Stimulated activated CD8-positive, alpha-beta memory T cell treated with anti-CD3 and anti-CD28 coated beads, Interleukin-12 subunit alpha, Interleukin-12 subunit beta, amount 100 ng/mL, for 24 hours (primary cell): Measurements from ENCODE around the gene CENPM.
"Not testable (repeated sequence)": the region's sequence is repeated elsewhere in the genome, so short reads cannot be mapped to it uniquely, and the experiment has no call there.

ENCODE experiments used
- DNase-seq: peaks from one replicate; pipeline ENCODE4 v3.0.0-alpha.2; 2020; ENCODE audit errors: extremely low read depth

CENPM gene

DNA sequence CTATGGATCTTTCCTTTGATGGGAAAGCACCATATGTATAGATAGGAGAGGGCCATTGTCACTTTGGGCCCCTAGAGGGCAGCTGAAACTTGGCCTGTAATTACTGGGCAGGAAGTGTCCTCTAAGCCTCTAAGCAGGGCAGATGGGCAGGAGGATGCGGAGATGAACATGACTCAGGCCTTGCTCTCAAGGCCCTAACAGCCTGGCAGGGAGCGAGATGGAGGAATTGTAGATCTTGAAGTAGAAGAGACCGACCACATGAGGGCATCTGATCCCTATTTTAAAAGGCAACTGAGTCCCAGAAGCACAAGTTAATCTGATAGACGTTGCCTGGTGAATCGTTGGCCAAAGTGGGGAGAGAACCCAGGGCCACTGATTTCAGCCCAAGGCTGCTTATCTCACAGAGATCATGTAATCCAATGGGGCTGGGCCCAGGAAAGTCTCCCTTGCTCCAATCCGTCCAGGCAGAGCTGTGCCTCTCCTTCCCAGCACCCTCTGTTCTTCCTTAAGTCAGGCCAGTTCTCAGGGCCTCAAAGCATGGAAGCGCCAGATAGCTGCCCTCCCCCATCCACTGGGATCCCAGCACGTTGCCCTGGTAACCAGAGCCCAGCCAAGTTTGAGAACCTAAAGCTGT is 19.8 kb upstream of the CENPM start:
- DNase-seq, result no peak

DNA sequence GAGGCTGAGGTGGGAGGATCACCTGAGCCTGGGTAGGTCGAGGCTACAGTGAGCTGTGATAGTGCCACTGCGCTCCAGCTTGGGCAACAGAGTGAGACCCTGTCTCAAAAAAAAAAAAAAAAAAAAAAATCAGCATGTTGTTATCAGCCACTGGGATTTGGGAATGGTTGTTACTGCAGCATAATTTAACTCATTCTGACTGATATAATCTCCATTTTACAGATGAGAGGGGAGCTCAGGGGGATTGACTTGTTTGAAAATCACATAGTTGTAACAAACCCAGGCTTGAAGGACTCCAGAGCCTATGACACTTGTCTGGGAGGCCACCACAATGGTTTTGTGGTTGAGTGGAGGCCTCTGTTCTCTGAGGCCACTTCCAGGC is 19.3 kb upstream of the CENPM start:
- DNase-seq, result no peak

DNA sequence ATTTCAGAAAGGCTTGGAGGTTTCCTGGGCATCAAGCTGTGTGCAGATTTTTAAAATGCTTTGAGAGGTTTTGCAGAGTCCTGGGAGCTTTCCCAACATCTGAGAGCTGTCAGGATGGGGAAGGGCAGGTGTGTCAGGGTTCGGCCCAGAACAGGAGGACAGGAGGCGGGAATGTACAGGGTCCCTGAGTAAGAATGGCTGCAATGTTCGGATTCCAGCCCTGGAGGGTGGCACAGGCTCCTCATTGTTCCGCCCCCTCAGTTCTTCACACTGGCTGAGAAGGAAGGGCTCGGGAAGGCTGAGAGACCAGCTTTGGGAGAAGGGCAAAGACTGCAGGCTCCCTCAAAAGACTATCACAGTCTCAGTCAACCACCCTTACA is 17.1 kb upstream of the CENPM start:
- DNase-seq, result no peak

DNA sequence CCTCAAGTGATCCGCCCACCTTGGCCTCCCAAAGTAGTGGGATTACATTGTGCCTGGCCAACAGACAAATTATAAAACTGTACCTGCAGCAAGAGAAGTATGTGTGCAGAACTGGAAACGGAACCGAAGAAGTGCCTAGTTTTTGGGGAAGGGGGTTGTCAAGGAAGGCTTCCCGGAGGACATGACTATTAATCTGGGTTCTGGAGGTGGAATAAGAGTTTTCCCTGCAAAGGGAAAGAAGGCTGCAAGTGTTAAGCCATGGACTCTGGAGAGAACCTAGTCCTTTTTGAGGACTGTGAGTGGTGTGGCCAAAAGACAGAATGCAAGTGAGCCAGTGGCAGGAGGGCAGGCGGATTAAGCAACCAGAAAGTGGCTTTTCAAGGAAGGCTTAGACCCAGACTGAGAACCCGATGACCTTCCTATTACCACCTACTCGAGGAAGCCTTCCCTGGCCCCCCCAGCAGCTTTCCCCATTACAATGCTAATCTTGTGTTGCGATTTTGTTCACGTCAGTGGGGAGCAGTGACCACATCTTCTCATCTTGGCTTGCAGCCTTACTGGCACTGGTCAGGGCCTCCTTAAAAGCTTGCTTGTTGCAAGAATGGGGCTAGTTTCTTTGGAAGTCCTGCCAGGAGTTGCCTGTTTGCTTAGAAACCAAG is 16.6 kb upstream of the CENPM start:
- no peak for DNase-seq

DNA sequence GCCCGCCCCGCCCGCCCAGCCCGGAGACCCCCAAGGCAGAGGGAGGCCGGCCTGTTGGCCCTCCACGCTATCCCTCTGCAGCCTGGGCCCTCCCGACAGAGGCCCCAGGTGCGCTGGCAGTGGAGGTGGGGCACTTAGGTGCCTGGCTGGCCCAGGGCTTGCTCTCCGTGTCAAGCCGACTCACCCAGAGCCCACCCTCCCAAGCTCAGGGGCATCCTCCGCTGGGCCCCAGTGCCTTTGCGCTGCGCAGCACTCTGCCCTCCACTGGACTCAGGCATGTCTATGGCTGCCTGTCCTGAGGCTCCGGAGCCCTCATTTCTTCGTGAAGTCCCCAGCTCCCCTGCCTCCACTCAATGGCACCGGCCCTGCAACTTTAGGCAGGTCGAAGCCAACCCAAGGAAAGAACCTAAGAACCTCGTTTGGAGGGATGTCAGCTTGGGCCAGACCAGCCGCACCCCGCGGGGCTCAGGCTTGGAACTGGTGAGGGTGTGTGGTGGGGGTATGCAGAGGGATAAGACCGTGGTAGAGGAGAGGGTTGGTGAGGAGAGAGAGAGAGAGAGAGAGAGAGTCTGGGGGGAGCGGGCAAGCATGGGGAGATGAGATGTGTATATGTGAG is 11.1 kb upstream of the CENPM start:
- DNase-seq, result no peak

DNA sequence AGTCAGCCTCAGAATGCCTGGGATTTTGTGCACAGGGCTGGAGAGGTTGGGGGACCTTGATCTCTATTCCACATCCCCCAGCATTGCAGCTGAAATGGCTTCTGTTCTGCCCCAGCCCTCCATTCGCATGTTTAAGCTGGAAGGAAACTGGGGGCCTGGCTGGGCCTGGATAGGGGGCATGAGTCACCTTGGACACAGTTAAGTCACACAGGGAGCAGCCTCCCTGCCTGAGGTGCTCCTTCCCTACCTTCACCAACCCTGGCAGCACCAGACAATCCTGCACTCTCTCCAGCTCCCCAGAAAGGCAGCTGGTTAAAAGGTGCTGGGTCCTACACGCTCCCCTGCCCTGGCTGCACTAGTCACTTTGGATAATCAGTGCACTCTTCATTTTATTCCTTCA is 5.8 kb upstream of the CENPM start:
- DNase-seq, result no peak

DNA sequence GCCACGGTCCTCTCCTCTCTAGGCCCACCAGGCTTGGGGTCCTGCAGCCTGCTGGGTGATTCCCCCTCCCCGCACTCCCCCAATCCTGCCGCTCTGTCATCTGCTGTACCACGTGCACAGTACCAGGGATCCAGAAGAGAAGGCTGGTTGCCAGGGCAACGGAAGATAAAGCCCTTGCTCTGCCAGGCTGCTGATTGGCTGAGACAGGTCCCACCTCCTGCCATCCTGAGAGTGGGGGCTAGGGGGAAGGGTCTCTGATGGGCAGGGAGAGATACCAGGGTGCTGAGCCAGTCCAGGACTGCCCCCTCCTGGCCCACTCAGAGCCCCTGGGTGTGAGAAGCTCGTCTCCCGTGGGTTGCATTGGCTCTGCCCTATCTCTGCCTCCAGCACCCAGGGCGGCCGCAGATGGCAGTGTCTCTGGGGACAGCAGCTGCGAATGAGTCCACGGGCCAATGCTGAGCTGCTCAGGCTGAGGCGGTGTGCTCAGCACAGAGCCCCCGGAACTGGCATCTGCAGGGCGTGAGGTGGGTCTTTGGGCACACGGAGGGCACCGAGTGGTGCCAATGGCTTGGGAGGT is 5.0 kb upstream of the CENPM start, which contains the start of gene SMIM45:
SMIM45 (plus strand) TSS at position 253 of the 577 bp plus-strand sequence.
- DNase-seq, result no peak

DNA sequence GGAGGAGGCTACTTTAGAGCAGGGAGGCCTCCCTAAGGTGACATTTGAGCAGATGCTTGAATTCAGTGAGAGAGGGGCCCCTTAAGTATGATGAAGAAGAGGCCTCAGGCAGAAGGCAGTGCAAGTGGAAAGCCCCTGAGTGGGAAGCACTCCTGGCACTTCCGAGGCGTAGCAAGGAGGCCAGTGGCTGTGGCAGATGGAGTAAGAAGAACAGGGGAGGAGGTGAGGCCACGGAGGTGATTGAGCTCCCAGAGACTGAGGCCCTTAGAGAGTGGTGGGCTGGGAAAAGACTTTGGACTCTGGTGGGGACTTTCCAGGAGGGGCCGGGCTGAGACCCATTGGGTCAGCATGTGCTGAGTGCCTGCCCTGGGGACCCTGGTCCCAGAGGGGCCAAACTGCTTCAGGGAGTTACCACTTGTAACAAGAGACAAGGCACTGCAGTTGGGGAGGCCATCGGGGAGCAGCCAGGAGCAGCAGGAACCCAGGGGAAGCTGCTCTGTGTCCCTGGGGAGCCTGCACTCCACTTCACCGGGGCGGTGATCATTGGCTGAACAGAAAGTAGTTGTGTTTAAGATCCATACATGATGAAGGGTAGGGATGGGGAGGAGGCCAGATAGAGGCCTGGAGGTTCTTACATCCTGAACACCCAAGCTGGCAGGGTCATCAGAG is 2.5 kb upstream of the CENPM start:
- DNase-seq, result no peak

DNA sequence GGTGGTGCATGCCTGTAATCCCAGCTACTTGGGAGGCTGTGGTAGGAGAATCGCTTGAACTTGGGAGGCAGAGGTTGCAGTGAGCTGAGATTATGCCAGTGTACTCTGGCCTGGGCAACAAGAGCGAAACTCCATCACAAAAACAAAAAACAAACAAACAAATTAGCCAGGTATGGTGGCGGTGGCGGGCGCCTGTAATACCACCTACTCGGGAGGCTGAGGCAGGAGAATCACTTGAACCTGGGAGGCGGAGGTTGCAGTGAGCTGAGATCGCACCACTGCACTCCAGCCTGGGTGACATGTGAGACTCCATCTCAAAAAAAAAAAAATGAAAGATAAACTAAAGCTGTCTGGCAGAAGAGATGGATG is 2.0 kb upstream of the CENPM start:
- DNase-seq, result not testable (repeated sequence)

DNA sequence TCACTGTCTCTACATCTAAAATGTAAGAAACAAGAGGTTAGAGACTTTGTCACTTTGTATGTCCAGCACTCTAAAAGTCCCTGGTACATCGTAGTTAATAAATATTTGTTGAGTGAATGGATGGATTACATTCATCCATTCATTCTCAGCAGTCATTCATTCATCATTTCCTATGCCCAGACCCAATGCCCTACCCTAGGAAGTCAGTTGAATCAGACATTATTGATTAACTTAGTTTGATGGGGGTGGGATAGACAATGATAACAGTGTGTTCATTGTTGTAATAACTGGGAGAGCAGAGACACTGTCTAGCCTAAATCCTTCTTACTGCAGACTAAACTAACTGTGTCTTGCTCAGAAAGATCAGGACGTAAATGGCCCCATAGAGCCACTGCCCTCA is 1.2 kb upstream of the CENPM start:
- no peak for DNase-seq

DNA sequence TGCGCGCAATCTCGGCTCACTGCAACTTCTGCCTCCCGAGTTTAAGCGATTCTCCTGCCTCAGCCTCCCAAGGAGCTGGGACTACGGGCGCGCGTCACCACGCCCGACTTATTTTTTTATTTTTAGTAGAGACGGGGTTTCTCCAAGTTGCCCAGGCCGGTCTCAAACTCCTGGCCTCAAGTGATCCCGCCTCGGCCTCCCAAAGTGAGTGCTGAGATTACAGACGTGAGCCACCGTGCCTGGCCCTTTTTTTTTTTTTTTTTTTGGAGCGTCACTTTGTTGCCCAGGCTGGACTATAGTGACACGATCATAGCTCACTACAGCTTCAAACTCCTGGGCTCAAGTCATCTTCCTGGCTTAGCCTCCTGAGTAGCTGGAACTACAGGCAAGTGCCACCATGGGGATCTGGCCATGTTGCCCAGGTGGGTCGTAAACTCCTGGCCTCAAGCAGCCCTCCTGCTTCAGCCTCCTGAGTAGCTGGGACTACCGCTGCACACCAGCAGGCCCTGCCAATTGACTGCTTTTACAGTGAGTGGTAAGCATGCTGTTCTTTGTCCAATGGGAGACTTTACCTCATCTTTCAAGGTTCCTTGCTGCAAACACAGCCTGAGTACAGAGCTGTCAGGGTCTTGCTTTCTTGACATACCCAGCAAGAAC is 600 bp upstream of the CENPM start:
- DNase-seq, result no peak

DNA sequence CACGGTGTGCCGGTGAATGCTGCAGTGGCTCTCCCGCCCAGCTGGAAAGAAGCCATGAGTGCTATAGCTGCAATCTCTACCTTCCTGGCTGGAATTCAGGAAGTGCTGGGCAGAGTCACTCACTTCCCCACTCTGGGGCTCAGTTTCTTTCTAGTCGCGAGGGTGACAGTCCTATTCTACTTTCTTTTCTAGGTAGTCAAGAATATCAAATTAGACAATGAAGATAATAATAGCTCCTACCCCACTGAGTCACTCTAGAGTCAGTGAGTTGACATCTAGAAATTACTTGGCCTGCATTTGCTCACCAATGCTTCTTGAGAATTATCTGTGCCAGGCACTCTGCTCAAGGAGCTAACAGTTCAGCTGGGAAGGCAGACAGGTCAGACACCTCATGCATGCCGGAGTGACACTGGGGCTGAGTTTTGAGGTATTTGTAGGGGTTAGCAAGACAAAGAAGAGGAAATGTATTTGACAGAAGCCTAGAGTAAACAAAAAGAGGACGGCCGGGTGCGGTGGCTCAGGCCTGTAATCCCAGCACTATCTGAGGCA is 3.2 kb downstream of the CENPM start:
- DNase-seq, result no peak

DNA sequence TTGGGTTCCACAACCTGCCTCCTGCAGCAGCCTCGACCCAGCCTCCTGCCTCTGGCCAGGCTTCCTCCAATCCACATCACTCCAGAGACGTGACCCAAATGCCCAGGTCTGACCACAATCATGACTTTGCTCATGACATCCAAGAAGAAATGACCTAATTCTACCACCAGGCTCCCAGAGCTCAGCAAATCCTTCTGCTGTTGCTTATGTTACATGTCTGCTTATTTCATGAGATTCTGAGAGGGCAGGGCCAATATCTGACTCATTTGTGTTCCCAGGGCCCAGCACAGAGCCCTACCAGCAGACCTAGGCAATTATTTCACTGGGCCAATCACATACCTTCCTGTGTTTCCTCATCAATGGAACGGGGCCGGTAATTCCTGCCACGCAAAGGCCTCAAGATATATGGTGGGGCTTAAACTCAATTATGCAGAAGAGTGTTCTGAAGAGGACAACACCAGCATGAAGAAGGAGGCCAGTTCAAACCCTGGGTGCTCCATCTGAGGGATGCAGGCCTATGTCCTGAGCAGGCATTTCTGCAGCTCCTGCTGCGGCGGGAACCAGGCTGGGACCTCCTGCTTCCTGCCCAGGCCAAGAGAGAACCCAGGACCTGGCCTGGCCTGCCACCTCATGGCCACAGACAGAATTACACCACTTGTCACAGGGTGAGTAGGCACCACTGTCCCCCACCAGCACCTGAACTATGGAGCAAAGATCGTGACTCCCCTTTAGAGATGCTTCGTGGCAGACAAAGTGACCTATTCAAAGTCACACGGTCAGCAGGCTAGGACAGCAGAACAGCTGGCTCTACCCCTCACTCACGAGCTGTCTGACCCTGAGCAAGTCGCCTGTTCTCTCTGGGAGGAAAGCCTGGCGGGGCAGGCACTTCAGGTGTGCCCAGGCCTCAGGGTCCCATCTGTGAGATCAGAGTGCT is 5.9 kb downstream of the CENPM start:
- peak; percentile 63 for DNase-seq

DNA sequence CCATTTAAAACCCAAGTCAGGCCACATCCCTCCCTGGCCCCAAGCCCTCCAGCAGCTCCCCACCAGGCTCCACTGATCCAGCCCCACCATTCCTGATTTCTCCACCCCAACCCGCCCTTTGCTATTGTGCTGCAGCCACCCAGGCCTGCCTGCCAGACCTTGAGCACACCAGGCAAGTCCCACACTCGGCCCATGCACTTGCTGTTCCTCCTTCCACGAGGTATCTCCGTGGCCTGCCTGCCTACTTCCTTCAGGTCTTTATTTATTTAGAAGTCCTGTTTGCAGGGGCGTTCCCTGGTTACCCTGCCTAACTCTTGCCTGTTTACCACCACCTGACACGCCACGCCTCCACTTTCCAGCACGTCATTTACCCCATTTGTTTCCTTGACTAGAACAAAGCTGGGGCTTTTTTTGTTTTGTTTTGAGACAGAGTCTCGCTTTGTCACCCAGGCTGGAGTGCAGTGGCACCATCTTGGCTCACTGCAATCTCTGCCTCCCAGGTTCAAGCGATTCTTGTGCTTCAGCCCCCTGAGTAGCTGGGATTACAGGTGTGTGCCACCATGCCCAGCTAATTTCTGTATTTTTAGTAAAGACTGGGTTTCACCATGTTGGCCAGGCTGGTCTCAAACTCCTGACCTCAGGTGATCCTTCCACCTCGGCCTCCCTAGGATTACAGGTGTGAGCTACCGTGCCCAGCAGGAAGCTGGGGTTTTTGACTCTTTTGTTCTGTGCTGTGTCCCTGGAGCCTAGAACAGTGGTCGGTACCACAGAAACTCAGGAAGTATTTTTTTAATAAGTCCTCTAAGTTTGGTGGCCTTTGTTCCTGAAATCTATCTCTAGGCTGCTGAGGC is 6.7 kb downstream of the CENPM start:
- peak; percentile 79 for DNase-seq

DNA sequence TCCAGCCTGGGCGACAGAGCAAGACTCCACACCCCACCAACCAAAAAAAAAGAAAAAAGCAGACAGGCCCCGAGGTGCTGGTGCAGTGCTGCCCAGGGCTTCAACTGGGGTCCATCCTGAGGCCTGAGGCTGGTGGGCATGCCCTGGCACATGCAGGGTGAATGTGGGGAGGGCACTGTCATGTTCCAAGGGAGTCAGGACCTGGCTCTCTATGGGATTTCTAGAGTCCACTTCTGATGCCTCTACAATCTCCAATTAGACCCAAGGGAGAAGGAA is 10.1 kb downstream of the CENPM start:
- no peak for DNase-seq

DNA sequence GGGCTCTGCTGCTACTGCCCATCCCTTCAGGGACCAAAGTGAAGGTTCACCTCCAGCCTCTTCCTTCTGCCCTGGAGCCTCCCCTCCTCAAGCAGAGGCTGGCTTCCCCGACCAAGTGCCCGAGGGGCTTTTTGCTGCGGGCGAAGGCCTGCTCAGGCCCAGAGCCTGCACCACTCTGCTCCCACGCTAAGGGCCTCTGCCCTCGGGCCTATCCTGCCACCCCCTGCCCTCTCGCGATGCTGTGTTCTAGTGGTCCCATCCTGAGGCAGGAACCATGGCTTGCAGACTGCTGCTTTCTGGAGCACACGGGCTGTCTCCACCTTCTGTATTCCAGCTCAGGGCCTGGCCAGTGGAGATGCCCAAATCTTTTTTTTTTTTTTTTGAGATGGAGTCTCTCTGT is 11.4 kb downstream of the CENPM start:
- no peak for DNase-seq

DNA sequence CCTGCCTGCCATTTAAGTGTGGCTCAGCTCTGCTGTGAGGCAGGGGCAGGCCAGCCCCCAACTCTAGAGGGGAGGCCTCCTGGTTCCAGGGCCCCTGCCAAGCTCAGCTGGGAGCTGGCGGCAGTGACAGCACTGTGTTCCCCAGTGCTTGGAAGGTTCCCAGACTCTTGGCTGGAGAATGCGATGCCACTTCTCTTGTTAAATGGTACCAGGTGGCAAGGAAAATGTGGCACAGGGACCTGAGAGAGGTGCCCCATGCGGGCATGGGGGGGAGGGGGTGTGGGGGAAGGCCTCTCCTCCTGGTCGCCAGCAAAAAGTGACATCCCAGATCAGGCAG is 12.0 kb downstream of the CENPM start:
- no peak for DNase-seq

DNA sequence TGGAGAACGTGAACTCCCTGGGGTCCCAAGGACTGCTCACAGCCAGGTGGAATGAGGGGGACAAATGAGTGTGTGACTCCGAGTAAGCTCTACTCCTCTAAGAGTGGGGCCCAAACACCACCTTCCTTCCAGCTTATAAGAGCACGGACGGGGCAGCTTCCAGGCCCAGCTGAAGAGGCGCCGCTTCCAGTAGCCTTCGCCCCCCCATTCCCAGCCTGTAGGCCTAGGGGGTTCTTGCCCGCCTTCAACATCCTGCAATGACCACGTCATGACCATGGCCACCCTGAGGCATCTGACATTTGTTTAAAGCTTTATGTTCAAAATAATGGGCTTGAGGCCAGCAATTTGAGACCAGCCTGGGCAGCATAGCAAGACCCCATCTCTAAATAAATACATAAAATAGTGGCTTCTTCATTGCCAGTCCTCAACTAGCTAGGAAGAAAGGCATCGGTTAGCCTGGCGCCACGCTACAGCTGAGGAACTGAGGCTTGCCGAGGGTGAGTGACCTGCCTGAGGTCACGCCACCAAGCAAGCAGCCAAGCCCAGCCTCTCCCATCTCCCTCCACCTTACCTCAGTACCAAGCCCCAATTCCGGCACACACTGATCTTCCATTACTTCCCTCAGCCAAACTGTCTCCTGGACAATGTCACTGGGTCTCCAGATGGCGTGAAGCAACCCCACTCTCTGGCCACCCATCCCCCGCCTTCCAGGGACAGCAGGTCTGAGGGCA is 12.5 kb downstream of the CENPM start:
- no peak for DNase-seq

DNA sequence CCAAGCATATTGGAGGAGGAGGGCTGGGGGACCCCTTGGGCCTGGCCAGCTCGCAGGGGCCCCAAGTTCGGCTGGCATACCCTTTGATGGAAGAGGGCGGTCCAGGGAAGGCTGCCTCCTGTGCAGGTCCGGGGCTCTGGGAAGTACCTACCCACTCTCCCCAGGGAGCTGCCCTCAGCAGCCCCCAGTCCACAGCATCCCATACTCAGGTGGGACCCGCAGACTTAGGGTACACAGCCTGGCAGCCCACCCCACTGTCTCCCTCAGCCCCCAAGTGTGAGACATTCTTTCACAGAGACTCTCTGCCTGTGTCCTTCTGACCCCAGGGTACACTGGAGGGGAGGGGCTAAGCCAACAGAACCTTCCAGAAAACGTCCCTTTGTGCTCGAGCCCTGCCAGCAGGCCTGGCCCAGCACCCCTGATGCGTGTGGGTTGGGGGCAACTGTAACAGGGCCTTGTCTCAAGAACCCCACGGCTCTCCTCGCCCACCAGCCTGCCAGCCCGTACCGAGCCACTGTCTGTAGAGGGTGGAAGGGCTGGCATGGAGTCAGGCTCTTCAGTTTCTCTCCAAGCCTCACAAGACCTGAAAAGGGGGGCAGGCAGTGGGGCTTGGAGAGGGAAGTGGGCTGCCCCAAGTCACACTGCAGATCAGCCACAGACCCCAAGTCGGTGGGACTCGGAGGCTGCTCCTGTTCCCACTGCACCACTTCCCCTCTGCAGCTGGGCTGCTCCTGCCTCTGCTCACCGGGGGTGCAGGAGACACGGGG is 13.4 kb downstream of the CENPM start:
- DNase-seq, result no peak
